ENCODE results near the gene IL17A. TPM values are rescaled to one million over a fixed set of nuclear protein-coding genes. Genes with fewer than 3 reads are reported as not detected.

The IL17A gene
- total RNA-seq, 1 experiment from 2014 or later, result not detected

GRCh38 chr6:52209770-52210169 is 23.6 kb downstream of the IL17A start:
- BruUV-seq (replicated peaks), result no TSS peak
- ATAC-seq (no peak), DNase-seq (no peak)
- Histone ChIP-seq H3K4me1 (ENCODE audit: insufficient read depth, low read length) (no peaks in the 10 kb centered on the region), H3K27me3 (ENCODE audit: low read length) (peaks cover 11% of the 10 kb centered on the region; the same call in 1 of the 2 replicates), H3K9ac (ENCODE audit: low read length) (no peak overlapping the region), H2AFZ (ENCODE audit: low read length) (no peak overlapping the region), H4K20me1 (ENCODE audit: low read length) (no peaks in the 10 kb centered on the region), H3K9me2 (replicated peaks; ENCODE audit: low read length) (no peaks in the 10 kb centered on the region), H3K4me2 (ENCODE audit: low read length) (no peak overlapping the region), H3K79me2 (ENCODE audit: low read length) (no peaks in the 10 kb centered on the region), H3K36me3 (ENCODE audit: low read depth, low read length) (no peaks in the 10 kb centered on the region), H3K4me3 (ENCODE audit: low read length) (no peak overlapping the region), H3F3A (ENCODE audit: low read length, unreplicated experiment) (no peaks in the 10 kb centered on the region), H3K9me3 (ENCODE audit: low read length) (no peaks in the 10 kb centered on the region), H3K27ac (ENCODE audit: low read length) (no peak overlapping the region)
- TF ChIP-seq EZH2 (IDR thresholded peaks at IDR 0.05; ENCODE audit: low read length, unreplicated experiment), result no peak
- TF ChIP-seq CTCF (conservative IDR thresholded peaks at IDR 0.05; ENCODE audit: low read depth, low read length), result no peak
- TF ChIP-seq EZH2phosphoT487 (IDR thresholded peaks at IDR 0.05; ENCODE audit: borderline replicate concordance, low read length), result no peak
- intact Hi-C loops (cut with micrococcal nuclease), result no loop called here
- CTCF ChIA-PET, result no interaction called here
- POLR2A ChIA-PET (ENCODE audit: unreplicated experiment), result no interaction called here

GRCh38 chr6:52210227-52210626 is 24.1 kb downstream of the IL17A start:
- DNase-seq, result no peak
- intact Hi-C loops (cut with micrococcal nuclease), result no loop called here
- no TSS peak for BruUV-seq (replicated peaks)
- Histone ChIP-seq H3K4me2 (ENCODE audit: low read length) (no peak overlapping the region), H3K9ac (ENCODE audit: low read length) (no peak overlapping the region), H3K27me3 (ENCODE audit: low read length) (peaks cover 12% of the 10 kb centered on the region; the same call in 1 of the 2 replicates), H3K36me3 (ENCODE audit: low read depth, low read length) (no peaks in the 10 kb centered on the region), H3K9me3 (ENCODE audit: low read length) (no peaks in the 10 kb centered on the region), H4K20me1 (ENCODE audit: low read length) (no peaks in the 10 kb centered on the region), H3K9me2 (replicated peaks; ENCODE audit: low read length) (no peaks in the 10 kb centered on the region), H3K79me2 (ENCODE audit: low read length) (no peaks in the 10 kb centered on the region), H3F3A (ENCODE audit: low read length, unreplicated experiment) (no peaks in the 10 kb centered on the region), H3K27ac (ENCODE audit: low read length) (no peak overlapping the region), H3K4me1 (ENCODE audit: insufficient read depth, low read length) (no peaks in the 10 kb centered on the region), H2AFZ (ENCODE audit: low read length) (no peak overlapping the region), H3K4me3 (ENCODE audit: low read length) (no peak overlapping the region)
- TF ChIP-seq CTCF (conservative IDR thresholded peaks at IDR 0.05; ENCODE audit: low read depth, low read length) (no peak), EZH2phosphoT487 (IDR thresholded peaks at IDR 0.05; ENCODE audit: borderline replicate concordance, low read length) (no peak), EZH2 (IDR thresholded peaks at IDR 0.05; ENCODE audit: low read length, unreplicated experiment) (no peak)
- POLR2A ChIA-PET (ENCODE audit: unreplicated experiment), result no interaction called here
- ATAC-seq, result no peak
- CTCF ChIA-PET, result no interaction called here

DNA sequence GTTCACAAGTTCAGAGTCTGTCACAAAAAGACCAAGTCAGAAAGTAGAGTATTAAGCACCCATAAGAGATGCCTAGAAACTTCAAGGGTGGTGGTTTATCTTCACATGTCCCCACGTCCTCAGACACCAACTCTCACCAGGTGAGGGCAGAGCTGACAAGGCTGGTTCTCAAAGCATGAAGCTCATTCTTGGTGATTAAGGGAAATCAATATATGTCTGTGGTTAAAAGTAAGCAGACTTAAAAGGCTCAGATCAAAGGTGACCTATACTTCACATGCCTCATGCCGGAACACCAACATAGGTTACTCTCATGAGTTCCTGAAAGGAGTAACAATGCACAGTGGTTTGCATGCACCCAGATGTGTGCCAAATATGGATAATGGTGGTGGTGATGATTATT is 27.0 kb downstream of the IL17A start:
- H3K4me2 ChIP-seq (ENCODE audit: low read length), result no peak overlapping the region
- H3K4me1 ChIP-seq (ENCODE audit: insufficient read depth, low read length), result no peaks in the 10 kb centered on the region
- DNase-seq (no peak), ATAC-seq (no peak)
- BruUV-seq (replicated peaks), result no TSS peak
- H3K4me3 ChIP-seq (ENCODE audit: low read length), result no peak overlapping the region
- no peaks in the 10 kb centered on the region for H3K9me3 ChIP-seq (ENCODE audit: low read length)
- ChIA-PET CTCF (interaction anchor here (0.7 kb wide), 1 partner anchor 50 kb away, joined by 4 read pairs; no protein-coding TSS in a partner anchor), POLR2A (ENCODE audit: unreplicated experiment) (no interaction called here)
- H3K27me3 ChIP-seq (ENCODE audit: low read length), result peaks cover 20% of the 10 kb centered on the region; the same call in 1 of the 2 replicates
- H3K27ac ChIP-seq (ENCODE audit: low read length), result no peak overlapping the region
- H3K9ac ChIP-seq (ENCODE audit: low read length), result no peak overlapping the region
- TF ChIP-seq EZH2 (IDR thresholded peaks at IDR 0.05; ENCODE audit: low read length, unreplicated experiment) (no peak), CTCF (conservative IDR thresholded peaks at IDR 0.05; ENCODE audit: low read depth, low read length) (peak; percentile 29; the same call in 1 of the 2 replicates), EZH2phosphoT487 (IDR thresholded peaks at IDR 0.05; ENCODE audit: borderline replicate concordance, low read length) (no peak)
- no peak overlapping the region for H2AFZ ChIP-seq (ENCODE audit: low read length)
- no peaks in the 10 kb centered on the region for H3K79me2 ChIP-seq (ENCODE audit: low read length)
- no peaks in the 10 kb centered on the region for H3F3A ChIP-seq (ENCODE audit: low read length, unreplicated experiment)
- no peaks in the 10 kb centered on the region for H3K9me2 ChIP-seq (replicated peaks; ENCODE audit: low read length)
- no peaks in the 10 kb centered on the region for H3K36me3 ChIP-seq (ENCODE audit: low read depth, low read length)
- no peaks in the 10 kb centered on the region for H4K20me1 ChIP-seq (ENCODE audit: low read length)
- intact Hi-C loops (cut with micrococcal nuclease), result no loop called here

Data from PC-3 (cell line).